HTR-8/SVneo (cell line): ENCODE results near the gene ZNF157.
"Not testable (repeated sequence)": the region's sequence is repeated elsewhere in the genome, so short reads cannot be mapped to it uniquely, and the experiment has no call there.

Experiments used
- DNase-seq: peaks from one replicate; pipeline ENCODE4 v3.0.0; 2011; ENCODE audit warnings: low spot score, mixed read lengths; ENCODE audit not compliant: insufficient read length
- FAIRE-seq: peaks from 2 replicates; lab custom pipeline; 2011; peaks lifted over from hg19 to GRCh38; lab: Jason Lieb, UNC

ZNF157 gene

GRCh38 chrX:47370278-47370677 lies at the start of gene ZNF157:
TSS of gene ZNF157 (plus strand) at chrX:47370578. CDS start at chrX:47370669, 91 bp downstream.
- FAIRE-seq (no peak), DNase-seq (no peak)

GRCh38 chrX:47321386-47321785 lies 49.0 kb upstream of the ZNF157 start:
- FAIRE-seq (no peak), DNase-seq (no peak)

GRCh38 chrX:47321823-47322371 lies 48.5 kb upstream of the ZNF157 start:
- no peak for FAIRE-seq

GRCh38 chrX:47327902-47328301 lies 42.5 kb upstream of the ZNF157 start:
- FAIRE-seq, result no peak
- DNase-seq, result no peak

More at GRCh38 chrX:47321823-47322371, 48.5 kb upstream of the ZNF157 start:
- DNase-seq, result no peak

GRCh38 chrX:47332729-47333128 lies 37.6 kb upstream of the ZNF157 start:
- DNase-seq, FAIRE-seq: not testable (repeated sequence)

- FAIRE-seq, result no peak
- DNase-seq, result no peak
These were observed 18.7 kb upstream of the ZNF157 start for GRCh38 chrX:47351706-47352105.

- FAIRE-seq, result no peak
- DNase-seq, result no peak
These were observed 11.9 kb upstream of the ZNF157 start for GRCh38 chrX:47358387-47359065.

- FAIRE-seq (no peak), DNase-seq (no peak)
These were observed 9.8 kb upstream of the ZNF157 start for GRCh38 chrX:47360423-47361179.

GRCh38 chrX:47361538-47362511 lies 8.6 kb upstream of the ZNF157 start:
- DNase-seq (peak; percentile 94), FAIRE-seq (peak; percentile 59)

GRCh38 chrX:47366041-47366722 lies 4.2 kb upstream of the ZNF157 start:
- peak; percentile 91 for FAIRE-seq
- peak; percentile 61 for DNase-seq

- no peak for FAIRE-seq
These were observed 2.8 kb downstream of the ZNF157 start for GRCh38 chrX:47373198-47373597.

GRCh38 chrX:47380268-47380667 lies 9.9 kb downstream of the ZNF157 start:
- DNase-seq (no peak), FAIRE-seq (no peak)

More at GRCh38 chrX:47373198-47373597, 2.8 kb downstream of the ZNF157 start:
- no peak for DNase-seq

- not testable (repeated sequence) for DNase-seq, FAIRE-seq
These were observed 10.5 kb downstream of the ZNF157 start for GRCh38 chrX:47380837-47381236.

GRCh38 chrX:47384502-47384901 lies 14.1 kb downstream of the ZNF157 start:
- no peak for DNase-seq
- no peak for FAIRE-seq

GRCh38 chrX:47390780-47391179 lies 20.4 kb downstream of the ZNF157 start:
- no peak for FAIRE-seq
- no peak for DNase-seq

- no peak for FAIRE-seq
- DNase-seq, result no peak
These were observed 42.8 kb downstream of the ZNF157 start for GRCh38 chrX:47413179-47413594.

- FAIRE-seq (no peak), DNase-seq (no peak)
These were observed 49.9 kb downstream of the ZNF157 start for GRCh38 chrX:47420265-47420664.

- no peak for FAIRE-seq
These were observed 50.6 kb downstream of the ZNF157 start for GRCh38 chrX:47420962-47421361.

GRCh38 chrX:47422444-47422843 lies 52.1 kb downstream of the ZNF157 start:
- FAIRE-seq, result no peak
- DNase-seq, result no peak

More at GRCh38 chrX:47420962-47421361, 50.6 kb downstream of the ZNF157 start:
- DNase-seq, result no peak
